HUES48 (cell line): ENCODE data around the gene INHBB.

Experiments used
- H3K27ac ChIP-seq: one replicate; pipeline ENCODE4 v1.7.0; 2013; ENCODE audit warnings: low read depth, low read length, inconsistent platforms
- H3K27me3 ChIP-seq: 2 replicates; pipeline ENCODE4 v1.6.1; 2013; ENCODE audit warnings: mild to moderate bottlenecking, low read length; ENCODE audit not compliant: control insufficient read depth, insufficient read depth
- H3K36me3 ChIP-seq: 2 replicates; pipeline ENCODE4 v1.6.1; 2013; ENCODE audit warnings: low read length; ENCODE audit not compliant: control insufficient read depth, insufficient read depth
- H3K4me1 ChIP-seq: 2 replicates; pipeline ENCODE4 v1.6.1; 2013; ENCODE audit warnings: mild to moderate bottlenecking, low read length; ENCODE audit not compliant: control insufficient read depth, insufficient read depth
- H3K4me3 ChIP-seq: 2 replicates; pipeline ENCODE4 v1.5.1; 2013; ENCODE audit warnings: mild to moderate bottlenecking, low read depth, low read length
- H3K9ac ChIP-seq: 2 replicates; pipeline ENCODE4 v1.6.1; 2013; ENCODE audit warnings: mild to moderate bottlenecking, low read depth, low read length, moderate library complexity
- H3K9me3 ChIP-seq: 2 replicates; pipeline ENCODE4 v1.6.1; 2013; ENCODE audit warnings: low read length; ENCODE audit not compliant: control insufficient read depth, insufficient read depth

The INHBB gene

GRCh38 chr2:120400551-120400950 is 54.6 kb downstream of the INHBB start:
- no peak overlapping the region for H3K27ac ChIP-seq
- H3K9ac ChIP-seq, result no peak overlapping the region
- no peak overlapping the region for H3K4me3 ChIP-seq
- no peaks in the 10 kb centered on the region for H3K9me3 ChIP-seq
- H3K27me3 ChIP-seq, result peaks cover 11% of the 10 kb centered on the region
- H3K36me3 ChIP-seq, result no peaks in the 10 kb centered on the region
- H3K4me1 ChIP-seq, result peaks cover 5% of the 10 kb centered on the region; the same call in 1 of the 2 replicates
